PC-9 (cell line): Measurements from ENCODE around the gene SND1. TPM values are rescaled to one million over a fixed set of nuclear protein-coding genes. Genes with fewer than 3 reads are reported as not detected.

ENCODE experiments used
- Bru-seq: library from RNA; stranded (reverse); fragments of 400-500 nt; gene quantifications from one replicate; lab custom pipeline; 2021; lab: Mats Ljungman, UMichigan
- BruChase-seq, 2 experiments: library from RNA; stranded (reverse); fragments of 400-500 nt; gene quantifications; one replicate each; lab custom pipeline; 2021; lab: Mats Ljungman, UMichigan
- BruUV-seq: library from RNA; stranded (reverse); fragments of 400-500 nt; replicated peaks from 2 replicates; lab custom pipeline; 2021; lab: Mats Ljungman, UMichigan
- CTCF ChIA-PET: fragments of 300-600 bp; sonication (Branson Sonifier 250); formaldehyde crosslinking; loops from one replicate; lab custom pipeline; 2022; ENCODE audit warnings: antibody characterized with exemption; lab: Charles Lee
- POLR2A ChIA-PET: fragments of 300-600 bp; sonication (Branson Sonifier 250); formaldehyde crosslinking; loops from one replicate; lab custom pipeline; 2022; ENCODE audit warnings: antibody characterized with exemption; ENCODE audit not compliant: unreplicated experiment; lab: Charles Lee
- DNase-seq, 2 experiments: peaks; one replicate each; pipeline versions ENCODE4 v3.0.0 to v3.0.0-alpha.2; 2015 to 2022; ENCODE audit warnings: mixed read lengths in 1 of 2
- H2AFZ ChIP-seq: fragments of 200-600 bp; sonication (generic); 2 replicates; pipeline ENCODE4 v1.8.1; 2017; ENCODE audit warnings: antibody characterized with exemption
- H3F3A ChIP-seq: fragments of 200-600 bp; sonication (generic); 2 replicates; pipeline ENCODE4 v1.8.1; 2017; ENCODE audit warnings: antibody characterized with exemption, mild to moderate bottlenecking, low read depth; ENCODE audit not compliant: insufficient read depth
- H3K27ac ChIP-seq: fragments of 200-600 bp; sonication (generic); 2 replicates; pipeline ENCODE4 v1.6.1; 2016; ENCODE audit warnings: mixed run types
- H3K27me3 ChIP-seq: fragments of 200-600 bp; sonication (generic); 2 replicates; pipeline ENCODE4 v1.6.1; 2016; ENCODE audit warnings: low read depth, mixed run types; ENCODE audit not compliant: insufficient read depth
- H3K36me3 ChIP-seq: fragments of 200-600 bp; sonication (generic); 2 replicates; pipeline ENCODE4 v1.6.1; 2016; ENCODE audit warnings: low read depth, mixed run types
- H3K4me1 ChIP-seq: fragments of 200-600 bp; sonication (generic); replicated peaks from 2 replicates; pipeline ENCODE4 v1.6.1; 2016; ENCODE audit warnings: mixed run types; ENCODE audit not compliant: insufficient read depth
- H3K4me2 ChIP-seq: fragments of 200-600 bp; sonication (generic); 2 replicates; pipeline ENCODE4 v1.6.1; 2017; ENCODE audit warnings: mixed run types
- H3K4me3 ChIP-seq: fragments of 200-600 bp; sonication (generic); 2 replicates; pipeline ENCODE4 v1.6.1; 2016; ENCODE audit warnings: mixed run types
- H3K79me2 ChIP-seq: fragments of 200-600 bp; sonication (generic); 2 replicates; pipeline ENCODE4 v1.6.1; 2017; ENCODE audit warnings: low read depth, mixed run types
- H3K9me2 ChIP-seq: fragments of 200-600 bp; sonication (generic); 2 replicates; pipeline ENCODE4 v1.8.1; 2017; ENCODE audit warnings: mild to moderate bottlenecking; ENCODE audit not compliant: insufficient read depth
- H3K9me3 ChIP-seq: fragments of 200-600 bp; sonication (generic); 2 replicates; pipeline ENCODE4 v1.8.1; 2016; ENCODE audit warnings: low read depth; ENCODE audit not compliant: insufficient read depth
- H4K20me1 ChIP-seq: fragments of 200-600 bp; sonication (generic); 2 replicates; pipeline ENCODE4 v1.8.1; 2017; ENCODE audit not compliant: insufficient read depth
- CTCF ChIP-seq: fragments of 200-600 bp; sonication (generic); conservative IDR thresholded peaks from 2 replicates; pipeline ENCODE4 v1.6.1; 2017; ENCODE audit warnings: mixed run types, antibody characterized with exemption, mild to moderate bottlenecking, moderate library complexity
- EZH2 ChIP-seq: fragments of 200-600 bp; sonication (generic); IDR thresholded peaks from 2 replicates; pipeline ENCODE4 v1.8.0; 2017; ENCODE audit warnings: antibody characterized with exemption, low read depth
- intact Hi-C: fragments of 100-400 bp; cut with micrococcal nuclease; formaldehyde crosslinking; loops from one replicate; pipeline ENCODE4 v1.10.0; 2022; ENCODE audit not compliant: unreplicated experiment
- long read RNA-seq: library from polyadenylated mRNA; stranded (forward); transcript quantifications from one replicate; pipeline ENCODE4 v2.0.0, GENCODE V29; 2022
- total RNA-seq: library from RNA; stranded (reverse); gene quantifications from 2 replicates; pipeline ENCODE4 v1.2.3, GENCODE V29; 2021

SND1 gene
- total RNA-seq = 219 and 273 TPM in 2 replicates
- percentile 95 among the genes with signal in this experiment for Bru-seq, nascent RNA
- percentile 80 among the genes with signal in this experiment for BruChase-seq, experiment 1, labeled RNA remaining after a 2-hour chase
- BruChase-seq, experiment 2, labeled RNA remaining after a 6-hour chase = percentile 76 among the genes with signal in this experiment
- long read RNA-seq, transcript SND1-201 (24 exons, 3,476 nt) = major isoform, 296 of 354 reads
- long read RNA-seq, partial matches to known transcripts = 39 of 354 reads
- long read RNA-seq, other reads (novel, unspliced or antisense) = 19 of 354 reads

DNA sequence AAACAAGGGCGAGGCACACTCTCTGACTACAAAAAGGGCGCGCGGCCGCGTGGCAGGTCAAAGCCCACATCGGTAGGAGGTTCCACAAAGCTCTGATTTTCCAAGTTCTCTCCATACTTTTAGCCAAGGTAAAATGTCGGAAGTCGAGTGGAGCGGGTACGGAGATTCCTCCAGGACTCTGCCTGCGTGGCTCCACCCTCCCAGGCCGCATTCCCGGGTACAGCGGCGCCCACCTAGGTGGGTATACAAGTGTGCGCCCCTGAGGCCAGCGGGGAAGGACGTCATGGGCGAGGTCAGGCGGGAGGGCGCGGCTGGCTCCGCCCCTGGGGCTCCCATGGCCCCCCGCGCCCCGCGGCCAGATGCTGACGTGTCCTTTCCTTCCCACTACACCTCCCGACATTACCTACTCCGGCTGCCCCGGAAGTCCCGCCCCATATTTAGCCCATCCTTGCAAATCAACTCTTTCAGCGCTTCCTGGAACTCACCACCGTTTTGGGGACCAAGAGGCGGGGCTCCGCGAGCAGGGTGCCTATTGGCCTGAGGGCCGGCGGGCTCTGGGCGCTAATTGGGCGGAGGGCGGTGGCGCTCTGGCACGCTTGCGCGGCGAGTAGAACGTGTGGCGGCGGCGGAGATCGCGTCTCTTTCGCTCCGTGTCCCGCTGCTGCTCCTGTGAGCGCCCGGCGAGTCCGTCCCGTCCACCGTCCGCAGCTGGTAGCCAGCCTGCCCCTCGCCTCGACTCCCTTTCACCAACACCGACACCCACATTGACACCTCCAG lies at the start of gene SND1:
Gene SND1, plus strand, starts transcription at position 639 of the 777 bp plus-strand sequence. CDS start 180 bp downstream, outside the sequence.
- peaks cover 48% of the 10 kb centered on the region for H3K79me2 ChIP-seq
- no peaks in the 10 kb centered on the region for H3K9me2 ChIP-seq
- no peaks in the 10 kb centered on the region; the same call in 1 of the 2 replicates for H3F3A ChIP-seq
- H4K20me1 ChIP-seq = peaks cover 32% of the 10 kb centered on the region
- CTCF ChIA-PET = no interaction called here
- DNase-seq = peak; percentile 98 to 100
- no peak for TF ChIP-seq CTCF
- TF ChIP-seq EZH2 = no peak
- peak within 1 kb of the TSS; percentile 96 for H2AFZ ChIP-seq
- H3K4me3 ChIP-seq = peak within 1 kb of the TSS; percentile 86
- peaks cover 27% of the 10 kb centered on the region for H3K4me1 ChIP-seq
- no peaks in the 10 kb centered on the region for H3K27me3 ChIP-seq
- POLR2A ChIA-PET = no interaction called here
- peak within 1 kb of the TSS; percentile 90 for H3K27ac ChIP-seq
- intact Hi-C loops = loop anchor here (1.0 to 5.0 kb wide), 3 partner anchors 63 to 259 kb away; partner anchors contain the start of genes ARF5, GCC1 and ZNF800
- no peaks in the 10 kb centered on the region for H3K9me3 ChIP-seq
- H3K4me2 ChIP-seq = peak within 1 kb of the TSS; percentile 90
- no TSS peak for BruUV-seq
- peaks cover 14% of the 10 kb centered on the region for H3K36me3 ChIP-seq

- peaks cover 26% of the 10 kb centered on the region for H3K27me3 ChIP-seq
- CTCF ChIA-PET = no interaction called here
Measured at GRCh38 chr7:127608446-127608845, 43.5 kb upstream of the SND1 start.

More at GRCh38 chr7:127608446-127608845, 43.5 kb upstream of the SND1 start:
- Histone ChIP-seq H3K9me3 (no peaks in the 10 kb centered on the region; the same call in 1 of the 2 replicates), H3F3A (no peaks in the 10 kb centered on the region), H3K79me2 (no peaks in the 10 kb centered on the region), H3K9me2 (no peaks in the 10 kb centered on the region), H3K4me3 (no peak overlapping the region), H3K27ac (no peak overlapping the region), H3K4me1 (no peaks in the 10 kb centered on the region), H4K20me1 (no peaks in the 10 kb centered on the region), H2AFZ (no peak overlapping the region), H3K4me2 (no peak overlapping the region), H3K36me3 (no peaks in the 10 kb centered on the region)
- BruUV-seq = no TSS peak
- POLR2A ChIA-PET = no interaction called here
- no peak for TF ChIP-seq EZH2
- TF ChIP-seq CTCF = no peak
- no peak for DNase-seq
- intact Hi-C loops = no loop called here
